HCT116 (cell line): ENCODE data around the gene VSIG10. TPM values are rescaled to one million over a fixed set of nuclear protein-coding genes. Genes with fewer than 3 reads are reported as not detected.

ENCODE experiments used
- ATAC-seq: fragments of 200-7000 bp; cut with Tn5 transposase; 2 replicates; pipeline ENCODE4 v1.9.1; 2020; ENCODE audit warnings: mild to moderate bottlenecking, moderate library complexity
- BruUV-seq: library from RNA; stranded (reverse); fragments of 400-500 nt; replicated peaks from 2 replicates; lab custom pipeline; 2021; lab: Mats Ljungman, UMichigan
- CTCF ChIA-PET: fragments of 300-600 bp; sonication (Branson Sonifier 250); formaldehyde crosslinking; loops from one replicate; lab custom pipeline; 2021; ENCODE audit warnings: antibody characterized with exemption; lab: Charles Lee
- POLR2A ChIA-PET: fragments of 300-600, 350-600 bp; sonication (Branson Sonifier 250); formaldehyde crosslinking; loops from one replicate; lab custom pipeline; 2021; ENCODE audit warnings: antibody characterized with exemption; lab: Charles Lee
- RAD21 ChIA-PET, 2 experiments: fragments of 300-600 bp; sonication (Branson Sonifier 250); formaldehyde crosslinking; loops; one replicate each; lab custom pipeline; 2023; ENCODE audit warnings: low total read pairs in 2 of 2; ENCODE audit not compliant: uncharacterized antibody in 2 of 2, unreplicated experiment in 2 of 2, low non-redundant PET in 1 of 2; lab: Charles Lee
- DNase-seq: peaks from one replicate; pipeline ENCODE4 v3.0.0-alpha.2; 2010; ENCODE audit warnings: low read depth, low spot score
- H2AFZ ChIP-seq: fragments of 200-600 bp; shearing (Covaris generic), sonication (generic); 2 replicates; pipeline ENCODE4 v1.6.1; 2017; ENCODE audit warnings: low read depth, mixed run types, mixed read lengths, antibody characterized with exemption, low read length; ENCODE audit not compliant: poor library complexity, severe bottlenecking
- H3K27ac ChIP-seq: 2 replicates; pipeline ENCODE4 v1.5.1; 2012; ENCODE audit warnings: low read depth, low read length
- H3K27me3 ChIP-seq: fragments of 200-600 bp; sonication (generic); 2 replicates; pipeline ENCODE4 v1.6.1; 2016; ENCODE audit warnings: mixed run types, low read length, mixed read lengths; ENCODE audit not compliant: insufficient read depth
- H3K36me3 ChIP-seq, 2 experiments: fragments of 200-500 bp in 1 of 2; fragments of 200-600 bp in 1 of 2; sonication (Bioruptor generic) in 1 of 2; sonication (generic) in 1 of 2; 2 replicates each; pipeline versions ENCODE4 v1.5.1 to v1.6.1; 2014 to 2016; ENCODE audit warnings: low read length in 2 of 2, inconsistent platforms in 1 of 2, mixed read lengths in 1 of 2, mixed run types in 1 of 2; ENCODE audit not compliant: insufficient read depth in 2 of 2, control insufficient read depth in 1 of 2
- H3K4me1 ChIP-seq, 2 experiments: fragments of 200-600 bp in 1 of 2; sonication (generic) in 1 of 2; 2 replicates each; pipeline versions ENCODE4 v1.5.1 to v1.6.1; 2012 to 2017; ENCODE audit warnings: low read length in 2 of 2, inconsistent platforms in 1 of 2, mild to moderate bottlenecking in 1 of 2, mixed read lengths in 1 of 2, mixed run types in 1 of 2, moderate library complexity in 1 of 2; ENCODE audit not compliant: insufficient read depth in 2 of 2, control insufficient read depth in 1 of 2
- H3K4me2 ChIP-seq: fragments of 200-600 bp; sonication (generic); 2 replicates; pipeline ENCODE4 v1.6.1; 2017; ENCODE audit warnings: mixed run types, low read length, mixed read lengths
- H3K4me3 ChIP-seq, 2 experiments: fragments of 200-600 bp in 1 of 2; sonication (generic) in 1 of 2; replicated peaks in 1 of 2; 2 replicates each; pipeline ENCODE4 v1.5.1; 2011 to 2016; ENCODE audit warnings: low read length in 2 of 2, control low read depth in 1 of 2, low read depth in 1 of 2, mild to moderate bottlenecking in 1 of 2, mixed read lengths in 1 of 2, mixed run types in 1 of 2
- H3K79me2 ChIP-seq: fragments of 200-600 bp; sonication (generic); 2 replicates; pipeline ENCODE4 v1.6.1; 2017; ENCODE audit warnings: mild to moderate bottlenecking, mixed run types, low read length, moderate library complexity, mixed read lengths; ENCODE audit not compliant: insufficient read depth
- H3K9ac ChIP-seq: fragments of 200-600 bp; sonication (generic); 2 replicates; pipeline ENCODE4 v1.6.1; 2016; ENCODE audit warnings: low read length, mixed read lengths
- H3K9me2 ChIP-seq: fragments of 200-600 bp; sonication (generic), shearing (Covaris generic); 2 replicates; pipeline ENCODE4 v1.6.1; 2017; ENCODE audit warnings: mixed run types, mild to moderate bottlenecking, moderate library complexity; ENCODE audit not compliant: insufficient read depth
- H3K9me3 ChIP-seq, 2 experiments: fragments of 200-500 bp in 1 of 2; fragments of 200-600 bp in 1 of 2; sonication (Bioruptor generic) in 1 of 2; sonication (generic) in 1 of 2; 2 replicates each; pipeline ENCODE4 v1.6.1; 2014 to 2017; ENCODE audit warnings: low read length in 2 of 2, mixed read lengths in 2 of 2, inconsistent platforms in 1 of 2, low read depth in 1 of 2, mild to moderate bottlenecking in 1 of 2, mixed run types in 1 of 2, moderate library complexity in 1 of 2; ENCODE audit not compliant: control insufficient read depth in 1 of 2, insufficient read depth in 1 of 2
- H4K20me1 ChIP-seq: fragments of 200-600 bp; sonication (generic), shearing (Covaris generic); 2 replicates; pipeline ENCODE4 v1.6.1; 2017; ENCODE audit warnings: mixed run types, mild to moderate bottlenecking, moderate library complexity; ENCODE audit not compliant: insufficient read depth
- CBX3 ChIP-seq: IDR thresholded peaks from 2 replicates; pipeline ENCODE4 v1.6.1; 2012; ENCODE audit warnings: low read depth
- EGR1 ChIP-seq: IDR thresholded peaks from 2 replicates; pipeline ENCODE4 v1.6.1; 2012; ENCODE audit warnings: low read depth
- ELF1 ChIP-seq: IDR thresholded peaks from 2 replicates; pipeline ENCODE4 v1.6.1; 2012; ENCODE audit warnings: low read depth, borderline replicate concordance
- EZH2 ChIP-seq: fragments of 200-600 bp; sonication (generic); IDR thresholded peaks from 2 replicates; pipeline ENCODE4 v1.6.1; 2017; ENCODE audit warnings: antibody characterized with exemption, mixed run types
- EZH2phosphoT487 ChIP-seq: fragments of 200-600 bp; IDR thresholded peaks from 2 replicates; pipeline ENCODE4 v1.6.1; 2018; ENCODE audit warnings: antibody characterized with exemption, borderline replicate concordance
- FOSL1 ChIP-seq: IDR thresholded peaks from 2 replicates; pipeline ENCODE4 v1.6.1; 2012; ENCODE audit warnings: low read depth
- POLR2A ChIP-seq: IDR thresholded peaks from 2 replicates; pipeline ENCODE4 v1.7.0; 2011; ENCODE audit warnings: borderline replicate concordance; ENCODE audit not compliant: insufficient read depth, insufficient read length; ENCODE audit errors: extremely low read depth
- POLR2AphosphoS5 ChIP-seq: IDR thresholded peaks from 2 replicates; pipeline ENCODE4 v1.6.1; 2011; ENCODE audit warnings: mild to moderate bottlenecking, low read depth, low read length, moderate library complexity
- RAD21 ChIP-seq: IDR thresholded peaks from 2 replicates; pipeline ENCODE4 v1.6.1; 2012; ENCODE audit warnings: low read depth, mild to moderate bottlenecking
- SIN3A ChIP-seq: IDR thresholded peaks from 2 replicates; pipeline ENCODE4 v1.6.1; 2012; ENCODE audit warnings: low read depth
- SP1 ChIP-seq: IDR thresholded peaks from 2 replicates; pipeline ENCODE4 v1.6.1; 2012; ENCODE audit warnings: low read depth
- SRF ChIP-seq: IDR thresholded peaks from 2 replicates; pipeline ENCODE4 v1.6.1; 2012; ENCODE audit warnings: low read depth
- ZFX ChIP-seq: fragments of 450-650 bp; IDR thresholded peaks from 2 replicates; pipeline ENCODE4 v1.6.1; 2017
- ZNF274 ChIP-seq: fragments of 200-500 bp; sonication (Bioruptor generic); IDR thresholded peaks from 2 replicates; pipeline ENCODE4 v1.6.1; 2014; ENCODE audit warnings: mild to moderate bottlenecking, low read depth, low read length, inconsistent platforms
- intact Hi-C: fragments of 100-400 bp; cut with micrococcal nuclease; formaldehyde crosslinking; loops from 2 replicates; pipeline ENCODE4 v1.10.0; 2022
- total RNA-seq: library from RNA; stranded (reverse); gene quantifications from one replicate; pipeline ENCODE4 v1.2.1, GENCODE V29; 2021; ENCODE audit not compliant: unreplicated experiment
- TF ChIP-seq, protein P1 (sequence below), 3 experiments: fragments of 200-600 bp in 1 of 3; sonication (generic) in 1 of 3; IDR thresholded peaks in 2 of 3; conservative IDR thresholded peaks in 1 of 3; 2 replicates each; pipeline ENCODE4 v1.5.1; 2012 to 2017; ENCODE audit warnings: low read depth in 2 of 3, low read length in 2 of 3, antibody characterized with exemption in 1 of 3, borderline replicate concordance in 1 of 3, control low read depth in 1 of 3, mild to moderate bottlenecking in 1 of 3, mixed read lengths in 1 of 3, mixed run types in 1 of 3, moderate library complexity in 1 of 3; ENCODE audit not compliant: insufficient read depth in 1 of 3
- TF ChIP-seq, protein P2 (sequence below): IDR thresholded peaks from 2 replicates; pipeline ENCODE4 v1.6.1; 2012; ENCODE audit warnings: low read depth
- TF ChIP-seq, protein P3 (sequence below): IDR thresholded peaks from 2 replicates; pipeline ENCODE4 v1.6.1; 2012

The VSIG10 gene
- total RNA-seq, 1 experiment from 2014 or later = 42.6 TPM

DNA sequence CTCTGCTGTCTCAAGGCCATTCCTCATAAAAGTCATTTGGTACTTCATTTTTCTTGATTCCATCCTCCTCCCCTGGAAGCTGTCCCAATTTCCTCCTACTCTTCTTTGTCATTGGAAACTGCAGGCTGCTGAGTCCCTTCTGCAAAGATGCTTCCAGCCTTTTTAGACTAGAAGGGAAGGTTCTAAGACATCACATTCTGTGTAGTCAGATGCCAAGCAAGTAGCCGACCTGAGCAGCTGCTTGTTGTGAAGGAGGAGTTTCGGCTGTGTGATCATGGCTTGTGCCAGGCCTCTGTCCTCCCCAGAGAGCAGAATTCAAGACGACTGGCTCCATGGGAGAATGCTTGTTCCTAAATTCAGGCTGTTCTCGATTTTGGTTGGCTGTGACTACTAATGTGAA, 78.6 kb downstream of the VSIG10 start:
- DNase-seq = no peak
- peaks cover 60 to 73% of the 10 kb centered on the region in 2 experiments for H3K36me3 ChIP-seq
- intact Hi-C loops = no loop called here
- no peak overlapping the region for H3K27ac ChIP-seq
- H2AFZ ChIP-seq = no peak overlapping the region
- no TSS peak for BruUV-seq
- H3K4me1 ChIP-seq = no peaks in the 10 kb centered on the region
- ChIA-PET RAD21 (no interaction called here), CTCF (no interaction called here), POLR2A (no interaction called here)
- H4K20me1 ChIP-seq = no peaks in the 10 kb centered on the region
- H3K9me3 ChIP-seq = no peaks in the 10 kb centered on the region
- no peaks in the 10 kb centered on the region for H3K27me3 ChIP-seq
- no peak overlapping the region for H3K9ac ChIP-seq
- TF ChIP-seq SP1 = no peak
- no peak for TF ChIP-seq EGR1
- no peak for TF ChIP-seq EZH2
- no peak for TF ChIP-seq POLR2A
- TF ChIP-seq ZFX = no peak
- no peak for TF ChIP-seq FOSL1
- TF ChIP-seq, protein P1, sequence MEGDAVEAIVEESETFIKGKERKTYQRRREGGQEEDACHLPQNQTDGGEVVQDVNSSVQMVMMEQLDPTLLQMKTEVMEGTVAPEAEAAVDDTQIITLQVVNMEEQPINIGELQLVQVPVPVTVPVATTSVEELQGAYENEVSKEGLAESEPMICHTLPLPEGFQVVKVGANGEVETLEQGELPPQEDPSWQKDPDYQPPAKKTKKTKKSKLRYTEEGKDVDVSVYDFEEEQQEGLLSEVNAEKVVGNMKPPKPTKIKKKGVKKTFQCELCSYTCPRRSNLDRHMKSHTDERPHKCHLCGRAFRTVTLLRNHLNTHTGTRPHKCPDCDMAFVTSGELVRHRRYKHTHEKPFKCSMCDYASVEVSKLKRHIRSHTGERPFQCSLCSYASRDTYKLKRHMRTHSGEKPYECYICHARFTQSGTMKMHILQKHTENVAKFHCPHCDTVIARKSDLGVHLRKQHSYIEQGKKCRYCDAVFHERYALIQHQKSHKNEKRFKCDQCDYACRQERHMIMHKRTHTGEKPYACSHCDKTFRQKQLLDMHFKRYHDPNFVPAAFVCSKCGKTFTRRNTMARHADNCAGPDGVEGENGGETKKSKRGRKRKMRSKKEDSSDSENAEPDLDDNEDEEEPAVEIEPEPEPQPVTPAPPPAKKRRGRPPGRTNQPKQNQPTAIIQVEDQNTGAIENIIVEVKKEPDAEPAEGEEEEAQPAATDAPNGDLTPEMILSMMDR (IDR thresholded peaks at IDR 0.05 in 2 of 3, conservative IDR thresholded peaks at IDR 0.05 in 1 of 3; ENCODE audit: borderline replicate concordance in 1 of 3, insufficient read depth in 1 of 3, low read depth in 2 of 3, low read length in 2 of 3) = no peak
- TF ChIP-seq CBX3 = no peak
- no peak for TF ChIP-seq EZH2phosphoT487
- no peak for TF ChIP-seq SRF
- TF ChIP-seq POLR2AphosphoS5 = no peak
- TF ChIP-seq SIN3A = no peak
- TF ChIP-seq RAD21 = no peak
- TF ChIP-seq, protein P2, sequence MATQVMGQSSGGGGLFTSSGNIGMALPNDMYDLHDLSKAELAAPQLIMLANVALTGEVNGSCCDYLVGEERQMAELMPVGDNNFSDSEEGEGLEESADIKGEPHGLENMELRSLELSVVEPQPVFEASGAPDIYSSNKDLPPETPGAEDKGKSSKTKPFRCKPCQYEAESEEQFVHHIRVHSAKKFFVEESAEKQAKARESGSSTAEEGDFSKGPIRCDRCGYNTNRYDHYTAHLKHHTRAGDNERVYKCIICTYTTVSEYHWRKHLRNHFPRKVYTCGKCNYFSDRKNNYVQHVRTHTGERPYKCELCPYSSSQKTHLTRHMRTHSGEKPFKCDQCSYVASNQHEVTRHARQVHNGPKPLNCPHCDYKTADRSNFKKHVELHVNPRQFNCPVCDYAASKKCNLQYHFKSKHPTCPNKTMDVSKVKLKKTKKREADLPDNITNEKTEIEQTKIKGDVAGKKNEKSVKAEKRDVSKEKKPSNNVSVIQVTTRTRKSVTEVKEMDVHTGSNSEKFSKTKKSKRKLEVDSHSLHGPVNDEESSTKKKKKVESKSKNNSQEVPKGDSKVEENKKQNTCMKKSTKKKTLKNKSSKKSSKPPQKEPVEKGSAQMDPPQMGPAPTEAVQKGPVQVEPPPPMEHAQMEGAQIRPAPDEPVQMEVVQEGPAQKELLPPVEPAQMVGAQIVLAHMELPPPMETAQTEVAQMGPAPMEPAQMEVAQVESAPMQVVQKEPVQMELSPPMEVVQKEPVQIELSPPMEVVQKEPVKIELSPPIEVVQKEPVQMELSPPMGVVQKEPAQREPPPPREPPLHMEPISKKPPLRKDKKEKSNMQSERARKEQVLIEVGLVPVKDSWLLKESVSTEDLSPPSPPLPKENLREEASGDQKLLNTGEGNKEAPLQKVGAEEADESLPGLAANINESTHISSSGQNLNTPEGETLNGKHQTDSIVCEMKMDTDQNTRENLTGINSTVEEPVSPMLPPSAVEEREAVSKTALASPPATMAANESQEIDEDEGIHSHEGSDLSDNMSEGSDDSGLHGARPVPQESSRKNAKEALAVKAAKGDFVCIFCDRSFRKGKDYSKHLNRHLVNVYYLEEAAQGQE = no peak
- no peak for TF ChIP-seq ELF1
- no peak for TF ChIP-seq ZNF274
- TF ChIP-seq, protein P3, sequence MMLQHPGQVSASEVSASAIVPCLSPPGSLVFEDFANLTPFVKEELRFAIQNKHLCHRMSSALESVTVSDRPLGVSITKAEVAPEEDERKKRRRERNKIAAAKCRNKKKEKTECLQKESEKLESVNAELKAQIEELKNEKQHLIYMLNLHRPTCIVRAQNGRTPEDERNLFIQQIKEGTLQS = no peak
- H3K9me2 ChIP-seq = no peaks in the 10 kb centered on the region
- H3K4me2 ChIP-seq = no peak overlapping the region
- peaks cover 20% of the 10 kb centered on the region for H3K79me2 ChIP-seq
- ATAC-seq = no peak
- no peak overlapping the region for H3K4me3 ChIP-seq
